Measurements from ENCODE around the gene FUS.

The FUS gene

DNA sequence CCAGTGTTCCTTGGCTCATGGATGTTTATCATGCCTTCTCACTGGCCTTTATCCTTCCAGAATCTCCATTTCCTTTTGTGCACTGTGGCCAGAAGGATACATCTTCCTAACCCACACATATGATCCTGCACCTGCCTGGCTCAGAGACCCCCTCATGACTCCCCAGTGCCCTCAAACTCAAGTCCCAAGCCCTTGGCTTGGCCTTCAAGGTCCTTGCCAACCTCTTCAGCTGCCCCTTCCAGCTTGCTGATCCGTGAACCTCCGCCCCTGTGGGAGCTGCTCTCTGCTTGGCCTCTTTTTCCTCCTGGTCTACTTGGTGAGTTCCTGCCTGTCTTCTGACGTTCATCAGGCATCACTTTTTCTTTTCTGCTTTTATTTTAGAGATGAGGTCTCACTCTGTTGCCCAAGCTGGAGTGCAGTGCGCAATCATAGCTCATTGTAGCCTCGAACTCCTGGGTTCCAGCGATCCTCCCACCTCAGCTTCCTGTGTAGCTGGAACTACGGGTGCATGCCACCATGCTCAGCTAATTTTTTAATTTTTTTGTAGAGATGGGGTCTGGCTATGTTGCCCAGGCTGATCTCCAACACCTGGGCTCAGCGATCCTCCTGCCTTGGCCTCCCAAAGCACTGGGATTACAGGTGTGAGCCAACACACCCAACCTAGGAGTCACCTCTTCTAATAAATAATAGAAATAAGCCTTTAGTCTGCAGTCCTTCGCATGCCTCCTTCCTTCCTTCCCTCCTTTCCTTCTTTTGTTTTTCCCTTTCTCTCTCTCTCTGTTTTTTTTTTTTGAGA is 25.1 kb downstream of the FUS start:
- DNase-seq, result no peak

- no peak for DNase-seq
These were observed 26.8 kb downstream of the FUS start for GRCh38 chr16:31206776-31207175.

- no peak for DNase-seq
These were observed 33.4 kb downstream of the FUS start for GRCh38 chr16:31213342-31213741.

DNA sequence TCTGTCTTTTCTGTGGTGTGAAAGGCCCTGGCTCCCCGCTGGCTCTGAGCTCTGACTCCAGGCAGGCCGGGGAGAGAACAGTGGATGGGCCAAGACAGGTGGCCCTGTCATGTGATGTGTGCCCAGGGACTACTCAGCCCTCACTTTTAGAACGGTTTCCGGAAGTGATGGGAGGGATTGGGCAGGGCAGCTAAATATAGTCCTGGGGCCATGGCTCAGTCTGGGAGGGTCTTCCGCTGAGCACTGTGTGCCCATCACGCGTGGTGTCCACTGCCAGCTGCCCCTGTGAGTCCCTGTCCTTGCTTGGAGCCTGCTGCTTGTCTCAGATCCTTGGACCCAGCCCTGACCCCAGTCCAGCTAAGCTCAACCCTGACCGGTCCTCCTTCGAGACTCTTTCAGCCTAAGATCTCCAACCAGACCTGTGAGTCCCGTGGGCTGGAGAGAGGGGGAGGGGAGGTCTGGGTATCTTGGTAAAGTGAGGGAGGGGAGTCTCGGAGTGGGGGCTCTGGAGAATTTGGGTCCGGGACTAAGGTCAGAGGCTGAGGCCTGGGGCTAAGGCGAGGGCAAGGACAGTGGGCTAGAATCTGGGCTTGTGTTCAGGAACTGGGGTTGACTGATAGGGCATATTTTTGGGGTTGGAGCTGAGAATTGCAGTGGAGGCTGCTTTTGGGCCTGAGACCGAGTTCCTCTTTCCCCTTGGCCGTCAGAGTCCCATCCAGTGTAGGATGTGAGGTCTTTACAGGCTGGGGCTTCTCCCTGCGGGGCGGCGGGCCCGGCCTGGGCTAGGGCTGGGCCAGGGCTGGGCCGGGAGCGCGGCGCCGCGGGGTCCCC is 34.2 kb downstream of the FUS start, which contains the start of gene TRIM72:
TSS of gene TRIM72 (plus strand) at position 243 of the 831 bp plus-strand sequence. CDS start 620 bp downstream, outside the sequence.
- DNase-seq, result no peak

GRCh38 chr16:31214708-31215286 is 34.9 kb downstream of the FUS start:
- DNase-seq, result no peak

- no peak for DNase-seq
These were observed 35.6 kb downstream of the FUS start for GRCh38 chr16:31215287-31216162.

DNA sequence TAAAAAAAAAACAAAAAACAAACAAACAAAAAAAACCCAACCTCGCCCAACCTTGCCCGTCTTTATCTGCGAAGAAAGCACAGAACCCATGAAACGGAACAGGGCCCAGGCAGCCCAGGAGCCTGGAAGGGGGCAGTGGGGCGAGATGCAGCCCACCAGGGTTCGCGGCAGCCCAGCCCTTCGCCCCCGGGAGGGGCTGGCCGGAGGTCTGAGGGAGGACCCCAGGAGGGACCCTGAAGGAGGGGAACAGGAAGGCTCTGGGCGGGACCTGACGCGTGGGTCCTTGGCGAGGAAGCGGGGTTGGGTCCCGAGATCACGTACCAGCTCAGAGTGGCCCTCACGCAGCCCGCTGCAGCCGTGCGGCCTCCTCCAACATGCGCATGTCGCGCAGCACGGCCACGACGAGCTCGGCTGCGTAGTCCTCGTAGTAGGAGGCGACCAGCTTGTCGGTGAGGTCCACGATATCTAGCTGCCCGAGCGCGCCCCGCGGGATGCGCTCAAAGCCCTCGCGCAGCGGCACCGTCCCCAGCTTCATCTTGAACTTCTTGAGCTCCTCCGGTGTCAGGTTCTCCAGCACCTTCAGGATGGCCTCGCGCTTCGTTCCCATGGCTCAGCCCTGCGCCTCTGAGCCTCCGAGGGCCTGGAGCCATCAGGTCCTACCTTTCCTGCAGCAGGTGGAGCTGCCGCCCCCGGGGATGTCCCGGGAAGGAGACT is 36.6 kb downstream of the FUS start, which contains the start of gene PYDC1:
TSS of gene PYDC1 (minus strand) at position 714 of the 714 bp plus-strand sequence. CDS start at position 607, 107 bp downstream.
- no peak for DNase-seq

- no peak for DNase-seq
These were observed 37.2 kb downstream of the FUS start for GRCh38 chr16:31217136-31217530.

DNA sequence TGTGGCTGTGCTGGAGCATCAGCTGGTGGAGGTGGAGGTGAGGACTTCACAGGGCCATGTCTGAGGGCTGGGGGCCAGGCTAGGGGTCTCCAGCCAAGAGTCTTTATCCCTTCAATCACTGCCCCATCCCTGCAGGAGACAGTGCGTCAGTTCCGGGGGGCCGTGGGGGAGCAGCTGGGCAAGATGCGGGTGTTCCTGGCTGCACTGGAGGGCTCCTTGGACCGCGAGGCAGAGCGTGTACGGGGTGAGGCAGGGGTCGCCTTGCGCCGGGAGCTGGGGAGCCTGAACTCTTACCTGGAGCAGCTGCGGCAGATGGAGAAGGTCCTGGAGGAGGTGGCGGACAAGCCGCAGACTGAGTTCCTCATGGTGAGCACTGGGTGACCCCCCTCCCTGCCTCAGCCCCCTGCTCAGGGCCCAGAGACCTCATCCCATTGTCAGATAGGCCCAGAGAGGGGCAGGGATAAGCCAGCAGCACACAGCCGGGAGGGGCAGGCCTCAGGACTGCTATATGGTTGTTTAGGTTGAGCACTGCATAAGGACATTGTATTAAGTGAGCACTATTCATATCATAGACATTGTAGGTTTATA is 39.3 kb downstream of the FUS start:
- no peak for DNase-seq

DNA sequence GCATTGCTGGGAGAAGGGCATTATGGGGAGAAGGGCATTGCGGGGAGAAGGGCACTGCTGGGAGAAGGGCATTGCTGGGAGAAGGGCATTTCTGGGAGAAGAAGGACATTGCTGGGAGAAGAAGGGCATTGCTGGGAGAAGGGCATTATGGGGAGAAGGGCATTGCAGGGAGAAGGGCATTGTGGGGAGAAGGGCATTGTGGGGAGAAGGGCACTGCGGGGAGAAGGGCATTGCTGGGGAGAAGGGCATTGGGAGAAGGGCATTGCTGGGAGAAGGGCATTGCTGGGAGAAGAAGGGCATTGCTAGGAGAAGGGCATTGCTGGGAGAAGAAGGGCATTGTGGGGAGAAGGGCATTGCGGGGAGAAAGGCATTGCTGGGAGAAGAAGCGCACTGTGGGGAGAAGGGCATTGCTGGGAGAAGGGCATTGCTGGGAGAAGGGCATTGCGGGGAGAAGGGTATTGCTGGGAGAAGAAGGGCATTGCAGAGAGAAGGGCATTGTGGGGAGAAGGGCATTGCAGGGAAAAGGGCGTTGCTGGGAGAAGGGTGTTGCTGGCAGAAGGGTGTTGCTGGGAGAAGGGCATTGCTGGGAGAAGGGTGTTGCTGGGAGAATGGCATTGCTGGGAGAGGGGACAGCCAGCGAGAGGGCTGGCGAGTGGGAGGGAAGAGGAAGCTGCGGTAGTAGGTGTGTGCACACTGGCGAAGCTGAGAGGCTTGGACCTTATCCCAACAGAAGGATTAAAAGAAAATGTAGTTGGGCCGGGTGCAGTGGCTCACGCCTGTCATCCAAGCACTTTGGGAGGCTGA is 41.6 kb downstream of the FUS start:
- no peak for DNase-seq

- no peak for DNase-seq
These were observed 43.1 kb downstream of the FUS start for GRCh38 chr16:31223044-31223443.

GRCh38 chr16:31224092-31224955 is 44.4 kb downstream of the FUS start:
- DNase-seq, result no peak

DNA sequence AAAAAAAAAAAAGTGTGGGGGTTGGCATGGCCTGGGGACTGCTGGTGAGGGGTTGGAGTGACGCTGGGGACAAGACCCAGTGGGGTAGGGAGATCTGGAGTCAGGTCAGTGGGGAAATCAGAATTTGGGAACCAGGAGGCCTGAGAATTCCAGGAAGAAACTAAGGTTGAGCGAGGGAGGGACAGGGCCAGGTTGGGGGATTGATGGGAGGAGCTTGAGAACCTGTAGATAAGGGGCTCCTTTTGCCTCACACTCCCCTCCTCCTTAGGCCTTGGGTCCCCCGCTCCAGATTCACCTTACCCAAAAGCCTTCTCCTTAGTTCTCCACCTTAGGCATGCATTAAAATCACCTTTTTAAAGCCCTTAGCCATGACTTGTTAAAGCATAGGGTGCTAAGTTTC is 45.3 kb downstream of the FUS start:
- DNase-seq, result no peak

GRCh38 chr16:31228206-31228605 is 48.3 kb downstream of the FUS start:
- no peak for DNase-seq

DNA sequence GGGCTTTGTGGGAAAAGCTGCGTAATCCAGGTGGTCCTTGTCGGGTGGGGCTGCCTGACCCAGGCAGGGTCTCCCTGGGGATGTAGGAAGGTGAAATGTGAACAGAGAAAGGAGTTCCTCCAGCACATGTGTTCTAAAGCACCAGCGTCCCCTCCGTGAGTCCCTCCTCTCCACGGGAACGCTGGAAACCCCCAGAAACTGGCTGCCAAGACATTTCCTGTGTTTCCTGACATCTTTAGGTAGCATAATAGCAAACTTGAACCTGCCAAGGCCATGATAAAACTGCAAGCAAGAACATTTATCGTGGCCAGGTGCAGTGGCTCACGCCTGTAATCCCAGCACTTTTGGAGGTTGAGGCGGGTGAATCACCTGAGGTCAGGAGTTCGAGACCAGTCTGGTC is 49.6 kb downstream of the FUS start:
- no peak for DNase-seq

- no peak for DNase-seq
These were observed 58.1 kb downstream of the FUS start for GRCh38 chr16:31238041-31238440.

Measured in effector CD4-positive, alpha-beta T cell (primary cell).